ENCODE data around the gene SPAG9. TPM values are rescaled to one million over a fixed set of nuclear protein-coding genes. Genes with fewer than 3 reads are reported as not detected.
A peak's percentile ranks its signal among the peaks of the same experiment; 100 is the strongest.

Gene SPAG9
- total RNA-seq, 1 donor from 2014 or later: 307 TPM

- DNase-seq: no peak
Observed at GRCh38 chr17:50938821-50939541, 181.7 kb downstream of the SPAG9 start.

- DNase-seq: no peak
Observed at GRCh38 chr17:50935996-50936266, 184.7 kb downstream of the SPAG9 start.

- peak; percentile 84 for DNase-seq
Observed at GRCh38 chr17:50935221-50935995, 185.3 kb downstream of the SPAG9 start.

- DNase-seq: peak; percentile 32
Observed at GRCh38 chr17:50934672-50935220, 185.9 kb downstream of the SPAG9 start.

DNA sequence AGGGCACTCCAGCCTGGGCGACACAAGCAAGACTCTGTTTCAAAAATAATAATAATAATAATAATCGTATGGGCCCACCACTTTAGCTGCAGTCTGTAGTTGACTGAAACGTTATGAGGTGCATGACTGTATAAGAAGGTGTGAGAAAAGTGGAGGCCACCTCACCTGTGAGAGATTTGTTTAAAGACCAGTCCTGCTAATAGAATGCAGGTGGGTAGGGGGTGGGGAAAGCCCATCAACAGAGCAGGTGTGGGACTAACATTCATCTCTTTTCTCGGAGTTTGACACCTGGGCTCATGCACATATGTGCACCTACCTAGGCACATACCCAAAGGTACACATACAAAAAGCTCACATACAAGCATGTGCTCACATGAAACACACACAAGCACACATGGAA lies 186.5 kb downstream of the SPAG9 start:
- no peak for DNase-seq

DNA sequence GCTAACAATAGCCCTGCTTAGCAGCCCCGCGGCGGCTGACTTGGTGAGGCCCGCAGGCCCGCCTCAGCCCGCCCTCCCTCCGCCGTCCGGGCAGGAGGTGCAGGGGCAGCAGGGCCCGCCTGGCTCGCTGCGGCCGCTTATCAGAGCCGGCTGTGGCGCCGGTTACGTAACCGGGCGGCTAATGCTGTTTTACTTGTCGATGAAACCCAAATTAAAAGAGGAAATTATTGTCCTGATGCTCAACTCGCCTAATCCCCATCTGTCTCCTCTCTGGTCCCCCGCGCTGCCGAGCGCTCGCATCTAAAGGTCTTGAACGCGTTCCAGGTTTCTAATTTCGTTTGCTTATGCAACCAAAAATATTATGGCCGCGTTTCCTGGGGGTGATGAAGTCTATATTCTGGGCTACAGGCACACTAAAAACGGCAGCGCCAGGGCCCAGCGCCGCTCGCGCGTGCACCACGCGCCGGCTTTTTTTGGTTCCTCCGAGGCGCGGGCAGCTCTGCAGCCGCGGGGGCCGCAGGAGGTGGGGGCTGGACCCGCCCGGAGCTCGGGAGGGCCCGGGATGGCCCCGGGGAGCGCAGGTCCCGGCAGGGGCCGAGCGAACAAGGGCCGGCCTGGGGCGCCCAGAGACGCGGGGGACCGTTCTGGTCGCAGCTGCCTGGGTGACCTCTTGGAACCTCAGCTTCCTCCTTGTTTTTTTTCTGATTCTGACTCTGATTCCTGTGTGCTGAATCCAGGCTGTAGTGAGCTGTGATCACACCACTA lies 189.3 kb downstream of the SPAG9 start:
- DNase-seq: peak; percentile 83

DNA sequence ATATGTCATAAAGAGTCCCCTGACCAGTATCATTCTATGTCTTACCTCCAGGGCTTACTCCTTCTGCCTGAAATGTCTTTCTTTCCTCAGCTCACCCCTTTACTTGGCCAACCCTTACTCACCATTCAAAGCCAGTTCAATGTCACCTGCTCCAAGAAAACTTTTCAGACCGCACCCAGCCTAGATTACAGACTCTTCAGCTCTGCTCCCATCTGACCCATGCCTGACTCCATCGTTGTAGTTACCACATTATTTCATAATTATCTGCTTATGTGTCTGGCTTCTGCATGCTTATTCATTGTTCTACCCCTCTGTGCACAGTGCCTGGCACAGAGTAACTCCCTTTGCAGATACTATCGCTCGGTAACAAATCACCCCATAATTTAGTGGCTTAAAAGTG lies 192.0 kb downstream of the SPAG9 start:
- no peak for DNase-seq

DNA sequence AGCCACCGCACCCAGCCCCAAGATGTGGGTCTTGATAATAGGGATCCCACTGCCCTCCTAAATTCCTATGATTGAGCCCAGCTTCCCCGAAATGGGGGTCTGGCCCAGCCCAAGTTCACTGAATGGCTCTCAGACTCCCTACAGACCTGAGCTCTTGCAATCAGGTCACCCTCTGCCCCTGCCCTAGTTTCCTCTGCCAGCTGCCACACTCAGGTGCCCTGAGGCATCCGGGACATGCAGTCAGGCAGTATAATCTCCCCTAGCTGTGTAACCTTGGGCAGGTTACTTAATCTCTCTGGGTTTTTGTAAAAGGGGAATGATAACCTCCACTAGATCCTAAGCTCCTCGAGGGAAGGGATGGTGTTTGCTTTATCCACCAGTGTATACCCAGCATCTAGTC lies 193.4 kb downstream of the SPAG9 start:
- DNase-seq: no peak

DNA sequence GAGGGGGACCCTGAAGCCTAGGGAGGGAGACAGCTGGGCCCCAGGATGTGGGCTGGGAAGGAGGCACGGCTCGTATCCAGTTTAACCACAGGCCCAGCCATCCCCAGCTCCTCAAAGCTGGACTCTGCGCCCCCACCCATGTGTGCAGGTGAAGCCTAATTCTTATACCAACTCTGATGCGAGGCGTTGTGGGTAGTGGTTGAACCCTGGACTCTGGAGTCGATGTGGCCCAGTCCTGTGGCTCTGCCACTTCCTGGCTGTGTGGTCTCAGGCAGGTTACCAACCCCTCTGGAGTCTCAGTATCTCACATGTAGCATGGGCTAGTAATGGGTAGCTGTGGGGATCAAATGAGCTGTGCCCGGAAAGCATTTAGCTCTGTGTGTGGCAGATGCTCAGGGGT lies 194.1 kb downstream of the SPAG9 start:
- DNase-seq: no peak

DNA sequence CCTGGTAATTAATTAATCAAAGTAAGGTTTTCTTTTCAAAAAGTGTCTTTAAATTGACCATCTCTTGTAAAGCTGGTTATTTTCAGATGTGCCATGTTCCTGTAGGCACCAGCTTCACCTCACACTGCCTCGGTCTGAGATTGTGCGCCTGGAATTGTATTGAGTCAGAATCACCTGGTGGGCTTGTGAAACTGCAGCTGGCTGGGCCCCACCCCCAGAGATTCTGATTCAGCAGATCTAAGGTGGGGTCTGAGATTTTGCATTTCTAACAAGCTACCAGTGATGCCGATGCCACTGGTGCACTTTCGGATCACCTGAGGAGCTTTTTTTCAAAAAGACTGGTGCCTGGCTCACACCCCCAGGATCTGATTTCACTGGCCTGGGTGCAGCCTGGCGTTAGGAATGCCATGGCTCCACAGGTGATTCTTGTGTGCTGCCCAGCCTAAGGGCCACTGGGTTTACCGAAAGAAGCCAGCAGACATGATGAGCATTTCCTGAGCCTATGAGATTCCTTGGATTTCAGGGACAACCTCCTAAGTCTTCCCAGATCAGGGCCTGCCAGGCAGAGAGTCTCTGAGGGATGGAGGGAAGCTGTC lies 195.3 kb downstream of the SPAG9 start:
- no peak for DNase-seq

- DNase-seq: no peak
Observed at GRCh38 chr17:50924800-50925199, 195.9 kb downstream of the SPAG9 start.

DNA sequence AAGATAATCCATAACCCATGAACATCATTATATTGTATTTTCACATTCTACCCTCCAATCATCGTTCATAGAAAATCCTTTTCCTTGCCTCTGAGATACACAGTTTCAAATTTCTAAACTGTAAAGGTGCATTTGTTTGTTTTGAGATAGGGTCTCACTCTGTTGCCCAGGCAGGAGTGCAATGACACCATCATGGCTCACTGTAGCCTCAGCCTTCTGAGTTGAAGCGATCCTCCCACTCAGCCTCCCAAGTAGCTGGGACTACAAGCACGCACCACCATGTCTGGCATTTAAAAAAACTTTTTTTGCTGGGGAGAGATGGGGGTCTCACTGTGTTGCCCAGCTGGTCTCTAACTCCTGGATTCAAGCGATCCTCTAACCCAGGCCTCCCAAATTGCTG lies 196.4 kb downstream of the SPAG9 start:
- no peak for DNase-seq

- DNase-seq: no peak
Observed at GRCh38 chr17:50923611-50924010, 197.1 kb downstream of the SPAG9 start.

- DNase-seq: no peak
Observed at GRCh38 chr17:50922721-50923405, 197.8 kb downstream of the SPAG9 start.

DNA sequence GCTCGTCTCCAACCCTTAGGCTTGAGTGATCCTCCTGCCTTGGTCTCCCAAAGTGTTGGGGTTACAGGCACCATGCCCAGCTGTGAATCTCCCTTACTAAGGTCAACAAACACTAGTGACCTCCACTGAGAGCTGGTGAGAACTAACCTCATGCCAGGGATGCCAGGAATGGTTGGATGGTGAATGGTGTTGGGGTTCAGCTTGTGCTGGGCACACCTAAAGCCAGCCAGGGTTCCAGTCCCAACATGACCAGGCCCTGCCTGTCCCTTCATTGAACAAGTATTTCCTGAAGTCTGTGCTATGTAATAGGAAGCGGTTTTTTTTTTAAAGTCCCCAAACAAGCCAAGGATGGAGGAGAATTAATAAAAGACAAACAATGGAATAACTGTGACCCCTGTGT lies 198.6 kb downstream of the SPAG9 start:
- DNase-seq: no peak

DNA sequence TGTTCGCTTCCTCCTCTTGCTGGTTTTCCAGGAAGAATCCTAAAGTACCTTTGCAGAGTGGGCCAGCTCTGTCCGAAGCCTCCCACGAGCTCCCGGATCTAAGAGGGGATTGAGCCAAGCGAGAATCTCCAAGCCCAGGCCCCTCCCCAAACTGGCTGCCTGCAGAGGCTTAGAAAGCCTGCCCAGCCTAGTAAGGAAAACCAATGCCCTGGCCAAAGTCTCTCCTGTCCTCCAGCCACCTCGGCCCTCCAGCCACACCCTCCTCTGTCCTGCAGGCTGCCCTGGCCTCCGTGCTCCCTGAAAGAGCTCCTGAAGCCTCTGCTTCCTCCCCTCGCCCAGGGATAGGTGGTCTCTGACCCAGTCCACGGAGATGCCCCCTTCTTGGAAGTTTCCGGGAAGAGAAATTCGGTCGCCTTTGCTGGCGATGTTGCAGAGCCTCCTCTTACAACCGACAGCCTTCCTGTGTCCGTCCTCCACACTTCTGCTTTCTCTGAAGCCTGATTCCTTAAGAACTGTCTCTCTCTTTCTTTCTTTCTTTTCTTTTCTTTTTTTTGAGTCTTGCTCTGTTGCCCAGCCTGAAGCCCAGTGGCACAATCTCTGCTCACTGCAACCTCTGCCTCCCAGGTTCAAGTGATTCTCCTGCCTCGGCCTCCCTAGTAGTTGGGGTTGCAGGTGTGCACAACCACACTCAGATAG lies 199.6 kb downstream of the SPAG9 start:
- no peak for DNase-seq

GRCh38 chr17:50920041-50920410 lies 200.6 kb downstream of the SPAG9 start:
- DNase-seq: no peak

GRCh38 chr17:50919321-50920040 lies 201.2 kb downstream of the SPAG9 start:
- peak; percentile 95 for DNase-seq

GRCh38 chr17:50918933-50919296 lies 201.8 kb downstream of the SPAG9 start:
- peak; percentile 41 for DNase-seq

- no peak for DNase-seq
Observed at GRCh38 chr17:50918071-50918932, 202.4 kb downstream of the SPAG9 start.

All from occipital lobe (tissue), 2 donors.